ENCODE measurements around the gene KLHDC7A. TPM values are rescaled to one million over a fixed set of nuclear protein-coding genes. Genes with fewer than 3 reads are reported as not detected.

KLHDC7A gene
- total and polyA plus RNA-seq, 11 donors: 0.05 to 0.16 (median 0.12) TPM; not detected in 8

DNA sequence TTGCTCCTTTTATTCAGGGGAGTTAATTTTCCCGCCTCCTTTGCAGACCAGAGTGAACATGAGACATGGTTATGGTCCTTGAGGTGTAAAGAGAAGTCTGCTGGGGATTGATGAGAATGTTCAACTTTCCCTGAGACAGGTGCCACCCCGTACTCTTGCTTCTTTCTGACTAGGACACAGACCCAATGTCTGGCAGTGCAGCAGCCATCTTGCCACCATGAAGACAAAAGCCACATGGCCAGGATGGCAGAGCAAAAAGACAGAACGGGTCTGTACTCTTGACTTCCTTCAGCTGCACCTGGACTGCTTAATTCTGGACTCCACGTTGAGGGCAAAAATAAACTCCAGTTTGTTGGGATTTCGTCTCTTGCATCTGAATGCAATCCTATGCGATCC, 54.1 kb downstream of the KLHDC7A start:
- 68 to 76% (median 72%) methylated on average over 6 of the region's 6 CpGs for WGBS, 4 donors
- Histone ChIP-seq H3K27me3 (peaks cover 0 to 58% (median 6%) of the 10 kb centered on the region in 9 donors), H3K4me3 (no peak overlapping the region), H3K27ac (no peak overlapping the region), H3K36me3 (no peaks in the 10 kb centered on the region), H3K9me3 (no peaks in the 10 kb centered on the region), H3K4me1 (peaks cover 0 to 6% (median 0%) of the 10 kb centered on the region in 12 donors)
- DNase-seq (no peak), ATAC-seq (no peak)
- intact Hi-C loops (cut with DNase I): no loop called here
- TF ChIP-seq POLR2A (IDR thresholded peaks at IDR 0.05): no peak
- TF ChIP-seq, protein P1, sequence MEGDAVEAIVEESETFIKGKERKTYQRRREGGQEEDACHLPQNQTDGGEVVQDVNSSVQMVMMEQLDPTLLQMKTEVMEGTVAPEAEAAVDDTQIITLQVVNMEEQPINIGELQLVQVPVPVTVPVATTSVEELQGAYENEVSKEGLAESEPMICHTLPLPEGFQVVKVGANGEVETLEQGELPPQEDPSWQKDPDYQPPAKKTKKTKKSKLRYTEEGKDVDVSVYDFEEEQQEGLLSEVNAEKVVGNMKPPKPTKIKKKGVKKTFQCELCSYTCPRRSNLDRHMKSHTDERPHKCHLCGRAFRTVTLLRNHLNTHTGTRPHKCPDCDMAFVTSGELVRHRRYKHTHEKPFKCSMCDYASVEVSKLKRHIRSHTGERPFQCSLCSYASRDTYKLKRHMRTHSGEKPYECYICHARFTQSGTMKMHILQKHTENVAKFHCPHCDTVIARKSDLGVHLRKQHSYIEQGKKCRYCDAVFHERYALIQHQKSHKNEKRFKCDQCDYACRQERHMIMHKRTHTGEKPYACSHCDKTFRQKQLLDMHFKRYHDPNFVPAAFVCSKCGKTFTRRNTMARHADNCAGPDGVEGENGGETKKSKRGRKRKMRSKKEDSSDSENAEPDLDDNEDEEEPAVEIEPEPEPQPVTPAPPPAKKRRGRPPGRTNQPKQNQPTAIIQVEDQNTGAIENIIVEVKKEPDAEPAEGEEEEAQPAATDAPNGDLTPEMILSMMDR (IDR thresholded peaks at IDR 0.05): no peak

Other genes starting within 250 kb of the KLHDC7A start
- gene PAX7, start 149.9 kb downstream of the KLHDC7A start, total RNA-seq: not detected
- gene PAX7, start 149.9 kb downstream of the KLHDC7A start, polyA plus RNA-seq: not detected

All from heart left ventricle (tissue), 16 donors.